HepG2 (cell line): ENCODE measurements around the gene GABRB1. TPM values are rescaled to one million over a fixed set of nuclear protein-coding genes. Genes with fewer than 3 reads are reported as not detected.

Experiments
- ATAC-seq: fragments of 200-7000 bp; cut with Tn5 transposase; 3 replicates; pipeline ENCODE4 v1.9.1; 2020; ENCODE audit warnings: mild to moderate bottlenecking, moderate library complexity
- BruUV-seq: library from RNA; stranded (reverse); fragments of 400-500 nt; replicated peaks from 2 replicates; lab custom pipeline; 2021; lab: Mats Ljungman, UMichigan
- CTCF ChIA-PET: fragments of 300-600 bp; formaldehyde crosslinking; extraction: SDS; loops from one replicate; lab custom pipeline; 2021; ENCODE audit warnings: low total read pairs, inconsistent platforms, low intra/inter-chr PET ratio; lab: Yijun Ruan, JAX
- POLR2A ChIA-PET: fragments of 350-600 bp; sonication (Branson Sonifier 250); formaldehyde crosslinking; loops from one replicate; lab custom pipeline; 2020; ENCODE audit warnings: antibody characterized with exemption, inconsistent platforms; lab: Yijun Ruan, JAX
- DNase-seq: peaks from one replicate; pipeline ENCODE4 v3.0.0-alpha.2; 2015; ENCODE audit warnings: low spot score
- FAIRE-seq: peaks from 3 replicates; lab custom pipeline; 2011; peaks lifted over from hg19 to GRCh38; lab: Jason Lieb, UNC
- H2AFZ ChIP-seq: one replicate; pipeline ENCODE4 v1.6.1; 2011; ENCODE audit warnings: low read length, inconsistent platforms
- H3K27ac ChIP-seq: fragments of 300-600 bp; 3 replicates; pipeline ENCODE4 v1.8.0; 2011; ENCODE audit warnings: mixed run types, mild to moderate bottlenecking, mixed read lengths, low read length, inconsistent platforms; ENCODE audit not compliant: insufficient read depth; ENCODE audit errors: extremely low read length
- H3K27me3 ChIP-seq, 2 experiments: fragments of 200-600 bp in 1 of 2; 2 replicates in 1 of 2; 3 replicates in 1 of 2; pipeline versions ENCODE4 v1.6.0 to v1.8.0; 2011; ENCODE audit warnings: low read length in 2 of 2, mild to moderate bottlenecking in 2 of 2, moderate library complexity in 2 of 2, inconsistent platforms in 1 of 2; ENCODE audit not compliant: insufficient read depth in 2 of 2, control insufficient read depth in 1 of 2
- H3K36me3 ChIP-seq, 2 experiments: fragments of 200-600 bp in 1 of 2; replicated peaks in 1 of 2; 2 replicates in 1 of 2; 3 replicates in 1 of 2; pipeline versions ENCODE4 v1.5.1 to v1.8.0; 2011; ENCODE audit warnings: low read length in 2 of 2, inconsistent platforms in 1 of 2; ENCODE audit not compliant: insufficient read depth in 2 of 2, control insufficient read depth in 1 of 2
- H3K4me1 ChIP-seq: 2 replicates; pipeline ENCODE4 v1.5.1; 2012; ENCODE audit warnings: low read length, inconsistent platforms; ENCODE audit not compliant: insufficient read depth
- H3K4me2 ChIP-seq: 2 replicates; pipeline ENCODE4 v1.6.0; 2011; ENCODE audit warnings: low read depth, low read length, inconsistent platforms
- H3K4me3 ChIP-seq, 3 experiments: fragments of 200-600 bp in 1 of 3; sonication (generic), shearing (Covaris generic) in 1 of 3; replicated peaks in 1 of 3; 2 replicates each; pipeline ENCODE4 v1.5.1; 2011 to 2016; ENCODE audit warnings: low read length in 3 of 3, inconsistent platforms in 2 of 3, low read depth in 2 of 3, mild to moderate bottlenecking in 2 of 3, control low read depth in 1 of 3, mixed read lengths in 1 of 3; ENCODE audit not compliant: insufficient read depth in 1 of 3
- H3K79me2 ChIP-seq: one replicate; pipeline ENCODE4 v1.6.1; 2011; ENCODE audit warnings: low read length, inconsistent platforms; ENCODE audit not compliant: insufficient read depth
- H3K9ac ChIP-seq: 2 replicates; pipeline ENCODE4 v1.6.0; 2011; ENCODE audit warnings: mild to moderate bottlenecking, low read depth, low read length, inconsistent platforms; ENCODE audit not compliant: insufficient read depth
- H3K9me3 ChIP-seq: 2 replicates; pipeline ENCODE4 v1.5.1; 2012; ENCODE audit warnings: mild to moderate bottlenecking, low read length
- H4K20me1 ChIP-seq: 2 replicates; pipeline ENCODE4 v1.6.0; 2011; ENCODE audit warnings: inconsistent platforms, mild to moderate bottlenecking, low read length, moderate library complexity; ENCODE audit not compliant: insufficient read depth
- JUNB ChIP-seq: sonication (generic); formaldehyde crosslinking; IDR thresholded peaks from 2 replicates; pipeline ENCODE4 v1.8.0; 2022; ENCODE audit warnings: missing genetic modification reagents, mild to moderate bottlenecking, borderline replicate concordance
- TBX3 ChIP-seq: fragments of 450-650 bp; IDR thresholded peaks from 2 replicates; pipeline ENCODE4 v1.6.1; 2017; ENCODE audit warnings: antibody characterized with exemption, mild to moderate bottlenecking, inconsistent platforms, borderline replicate concordance
- TFDP1 ChIP-seq: IDR thresholded peaks from 2 replicates; pipeline ENCODE4 v1.6.1; 2016; ENCODE audit warnings: missing compliant biosample characterization, missing genetic modification reagents, borderline replicate concordance
- ZBTB10 ChIP-seq: sonication (generic); formaldehyde crosslinking; IDR thresholded peaks from 2 replicates; pipeline ENCODE4 v1.4.0; 2020; ENCODE audit warnings: missing genetic modification reagents, borderline replicate concordance
- ZNF367 ChIP-seq: sonication (generic); formaldehyde crosslinking; IDR thresholded peaks from 2 replicates; pipeline ENCODE4 v1.4.0; 2020; ENCODE audit warnings: missing genetic modification reagents, borderline replicate concordance
- ZNF556 ChIP-seq: sonication (generic); formaldehyde crosslinking; IDR thresholded peaks from 2 replicates; pipeline ENCODE4 v1.4.0; 2020; ENCODE audit warnings: mild to moderate bottlenecking, missing genetic modification reagents, borderline replicate concordance
- ZNF557 ChIP-seq: sonication (generic); formaldehyde crosslinking; IDR thresholded peaks from 2 replicates; pipeline ENCODE4 v1.4.0; 2020; ENCODE audit warnings: missing genetic modification reagents
- ZNF577 ChIP-seq: sonication (generic); formaldehyde crosslinking; IDR thresholded peaks from 2 replicates; pipeline ENCODE4 v1.4.0; 2020; ENCODE audit warnings: mild to moderate bottlenecking, low read depth, missing genetic modification reagents, borderline replicate concordance
- WGBS: methylation state at CpG from one replicate; pipeline ENCODE4 v1.1.6; 2017; ENCODE audit warnings: low lambda C conversion rate; 5-methylcytosine and 5-hydroxymethylcytosine counted together
- in situ Hi-C: cut with HindIII; loops from 2 replicates; pipeline ENCODE4 v1.10.0; 2017; ENCODE audit warnings: low pct_unique_long_range_greater_than_20kb; ENCODE audit not compliant: extremely low pct_ligation_motif_present
- intact Hi-C: fragments of 100-400 bp; cut with micrococcal nuclease; formaldehyde crosslinking; loops from one replicate; pipeline ENCODE4 v1.10.0; 2022; ENCODE audit not compliant: unreplicated experiment
- polyA plus RNA-seq, 8 experiments: library from polyadenylated mRNA; depleted of rRNA in 3 of 8; stranded (reverse) in 7 of 8; unstranded in 1 of 8; fragments of >200 nt; fragmentation: Illumina TruSeq in 4 of 8; extraction: Trizol in 4 of 8; gene quantifications; 2 replicates each; pipeline versions ENCODE4 v1.2.1 to v1.2.3, GENCODE V29; 2011 to 2016; ENCODE audit warnings: low read depth in 4 of 8, missing spikeins in 1 of 8, mixed read lengths in 1 of 8; ENCODE audit not compliant: insufficient read depth in 1 of 8
- total RNA-seq, 5 experiments: library from RNA; depleted of rRNA; stranded (reverse); fragments of >200 nt; fragmentation: Illumina TruSeq; extraction: Trizol; gene quantifications; 2 replicates each; pipeline ENCODE4 v1.2.3, GENCODE V29; 2016; ENCODE audit warnings: low read depth in 1 of 5

Gene GABRB1
- total and polyA plus RNA-seq, 2 of the 13 experiments (the other 11 are each of a cell fraction or from before 2014, with no cell fraction given), result not detected

GRCh38 chr4:47203593-47203992, 172.2 kb downstream of the GABRB1 start:
- WGBS, result 5% methylated on average over 2 of the region's 2 CpGs
- CTCF ChIA-PET, result no interaction called here

More at GRCh38 chr4:47203593-47203992, 172.2 kb downstream of the GABRB1 start:
- Histone ChIP-seq H2AFZ (no peak overlapping the region), H3K79me2 (no peaks in the 10 kb centered on the region), H3K4me2 (no peak overlapping the region), H3K4me3 (no peak overlapping the region), H3K36me3 (no peaks in the 10 kb centered on the region), H3K27me3 (no peaks in the 10 kb centered on the region), H3K27ac (no peak overlapping the region), H3K9ac (no peak overlapping the region), H3K4me1 (no peaks in the 10 kb centered on the region), H3K9me3 (no peaks in the 10 kb centered on the region), H4K20me1 (no peaks in the 10 kb centered on the region)
- TF ChIP-seq ZNF556 (no peak), ZNF367 (no peak), JUNB (no peak), TBX3 (no peak), ZBTB10 (CRISPR knock-in tag) (no peak), TFDP1 (CRISPR knock-in tag) (no peak), ZNF557 (no peak), ZNF577 (CRISPR knock-in tag) (no peak)
- intact Hi-C loops (no loop called here), in situ Hi-C loops (no loop called here)
- POLR2A ChIA-PET, result no interaction called here
- ATAC-seq (no peak), DNase-seq (no peak), FAIRE-seq (no peak)
- no TSS peak for BruUV-seq
